Nucleus accumbens (tissue), 56 donors: ENCODE results near the gene DNAJB6.

Experiments used
- DNase-seq, 56 donors: peaks; one replicate each; lab custom pipeline; 2025; lab: John Stamatoyannopoulos, UW

Gene DNAJB6

GRCh38 chr7:157336383-157337315 is at the start of gene DNAJB6:
Gene DNAJB6 (plus strand): TSS chr7:157337004. CDS start chr7:157358573, 21,569 bp downstream.
- DNase-seq: peak in 55 of 56 donors; percentile 51 to 96 (median 89)

GRCh38 chr7:157291404-157292080 is 45.3 kb upstream of the DNAJB6 start:
- no peak for DNase-seq

- DNase-seq: no peak
Observed at GRCh38 chr7:157292258-157292657, 44.5 kb upstream of the DNAJB6 start.

- DNase-seq: no peak
Observed at GRCh38 chr7:157292770-157293412, 43.9 kb upstream of the DNAJB6 start.

- no peak for DNase-seq
Observed at GRCh38 chr7:157293413-157293788, 43.4 kb upstream of the DNAJB6 start.

GRCh38 chr7:157294773-157295172 is 42.0 kb upstream of the DNAJB6 start:
- no peak for DNase-seq

GRCh38 chr7:157295338-157295737 is 41.5 kb upstream of the DNAJB6 start:
- no peak for DNase-seq

- DNase-seq: no peak
Observed at GRCh38 chr7:157297185-157297584, 39.6 kb upstream of the DNAJB6 start.

GRCh38 chr7:157299317-157299612 is 37.5 kb upstream of the DNAJB6 start:
- DNase-seq: no peak

GRCh38 chr7:157299613-157300368 is 37.0 kb upstream of the DNAJB6 start:
- DNase-seq: no peak

GRCh38 chr7:157300369-157300825 is 36.4 kb upstream of the DNAJB6 start:
- no peak for DNase-seq

GRCh38 chr7:157301610-157302120 is 35.1 kb upstream of the DNAJB6 start:
- no peak for DNase-seq

GRCh38 chr7:157306846-157307838 is 29.7 kb upstream of the DNAJB6 start:
- no peak for DNase-seq

GRCh38 chr7:157309988-157310668 is 26.7 kb upstream of the DNAJB6 start:
- peak in 8 of 56 donors; percentile 11 to 52 (median 28) for DNase-seq

GRCh38 chr7:157310676-157311185 is 26.1 kb upstream of the DNAJB6 start:
- DNase-seq: no peak

- DNase-seq: no peak
Observed at GRCh38 chr7:157312941-157313340, 23.9 kb upstream of the DNAJB6 start.

- DNase-seq: no peak
Observed at GRCh38 chr7:157313645-157314044, 23.2 kb upstream of the DNAJB6 start.

GRCh38 chr7:157318015-157318706 is 18.6 kb upstream of the DNAJB6 start:
- peak in 2 of 56 donors; percentile 14 to 34 for DNase-seq
